HepG2 (cell line): ENCODE results near the gene RB1. TPM values are rescaled to one million over a fixed set of nuclear protein-coding genes. Genes with fewer than 3 reads are reported as not detected.

Source experiments
- EHMT2 ChIP-seq: fragments of 200-600 bp; sonication (generic); IDR thresholded peaks from 2 replicates; pipeline ENCODE4 v1.7.0; 2017; ENCODE audit warnings: antibody characterized with exemption, low read depth, low read length, borderline replicate concordance
- KDM2A ChIP-seq: sonication (generic); formaldehyde crosslinking; IDR thresholded peaks from 2 replicates; pipeline ENCODE4 v1.4.0; 2020; ENCODE audit warnings: low read depth, missing genetic modification reagents, borderline replicate concordance
- MED1 ChIP-seq: sonication (generic); formaldehyde crosslinking; IDR thresholded peaks from 2 replicates; pipeline ENCODE4 v1.4.0; 2020; ENCODE audit warnings: missing genetic modification reagents
- REPIN1 ChIP-seq: sonication (generic); formaldehyde crosslinking; IDR thresholded peaks from 2 replicates; pipeline ENCODE4 v1.8.0; 2022; ENCODE audit warnings: missing genetic modification reagents, low read depth, mild to moderate bottlenecking, borderline replicate concordance
- SALL1 ChIP-seq: sonication (generic); formaldehyde crosslinking; IDR thresholded peaks from 2 replicates; pipeline ENCODE4 v1.8.0; 2022; ENCODE audit warnings: mild to moderate bottlenecking, missing genetic modification reagents
- SRSF9 ChIP-seq: fragments of 200-400 bp; formaldehyde crosslinking; IDR thresholded peaks from 2 replicates; pipeline ENCODE4 v1.6.1; 2018; ENCODE audit warnings: borderline replicate concordance, mild to moderate bottlenecking, low read depth, low read length; ENCODE audit not compliant: insufficient read depth, poor library complexity, severe bottlenecking
- ZNF136 ChIP-seq: sonication (generic); formaldehyde crosslinking; IDR thresholded peaks from 2 replicates; pipeline ENCODE4 v1.8.1; 2022; ENCODE audit warnings: low read depth, mild to moderate bottlenecking, moderate library complexity, missing genetic modification reagents
- ZNF251 ChIP-seq: sonication (generic); formaldehyde crosslinking; IDR thresholded peaks from 2 replicates; pipeline ENCODE4 v1.9.0; 2021; ENCODE audit warnings: mild to moderate bottlenecking, missing genetic modification reagents
- ZNF644 ChIP-seq: IDR thresholded peaks from 2 replicates; pipeline ENCODE4 v1.6.1; 2016; ENCODE audit warnings: low read depth
- ZNF850 ChIP-seq: sonication (generic); formaldehyde crosslinking; conservative IDR thresholded peaks from 2 replicates; pipeline ENCODE4 v1.9.0; 2021; ENCODE audit warnings: mild to moderate bottlenecking, missing genetic modification reagents
- polyA plus RNA-seq, 8 experiments: library from polyadenylated mRNA; depleted of rRNA in 3 of 8; stranded (reverse) in 7 of 8; unstranded in 1 of 8; fragments of >200 nt; fragmentation: Illumina TruSeq in 4 of 8; extraction: Trizol in 4 of 8; gene quantifications; 2 replicates each; pipeline versions ENCODE4 v1.2.1 to v1.2.3, GENCODE V29; 2011 to 2016; ENCODE audit warnings: low read depth in 4 of 8, missing spikeins in 1 of 8, mixed read lengths in 1 of 8; ENCODE audit not compliant: insufficient read depth in 1 of 8
- total RNA-seq, 5 experiments: library from RNA; depleted of rRNA; stranded (reverse); fragments of >200 nt; fragmentation: Illumina TruSeq; extraction: Trizol; gene quantifications; 2 replicates each; pipeline ENCODE4 v1.2.3, GENCODE V29; 2016; ENCODE audit warnings: low read depth in 1 of 5
- TF ChIP-seq, protein P1 (sequence below): IDR thresholded peaks from 2 replicates; pipeline ENCODE4 v1.4.0; 2020; ENCODE audit warnings: mild to moderate bottlenecking, missing genetic modification reagents
- TF ChIP-seq, protein P2 (sequence below): sonication (generic); formaldehyde crosslinking; IDR thresholded peaks from 2 replicates; pipeline ENCODE4 v1.4.0; 2020; ENCODE audit warnings: missing genetic modification reagents
- TF ChIP-seq, protein P3 (sequence below): sonication (generic); formaldehyde crosslinking; IDR thresholded peaks from 2 replicates; pipeline ENCODE4 v1.5.1; 2020; ENCODE audit warnings: mild to moderate bottlenecking, missing genetic modification reagents, borderline replicate concordance
- TF ChIP-seq, protein P4 (sequence below): sonication (generic); formaldehyde crosslinking; IDR thresholded peaks from 2 replicates; pipeline ENCODE4 v1.9.0; 2021; ENCODE audit warnings: missing genetic modification reagents, mild to moderate bottlenecking, borderline replicate concordance
- TF ChIP-seq, protein P5 (sequence below): sonication (generic); formaldehyde crosslinking; conservative IDR thresholded peaks from 2 replicates; pipeline ENCODE4 v1.8.1; 2023; ENCODE audit warnings: missing genetic modification reagents

Gene RB1
- total and polyA plus RNA-seq, 2 of the 13 experiments (the other 11 are each of a cell fraction or from before 2014, with no cell fraction given), result 15.6 to 23.7 TPM

DNA sequence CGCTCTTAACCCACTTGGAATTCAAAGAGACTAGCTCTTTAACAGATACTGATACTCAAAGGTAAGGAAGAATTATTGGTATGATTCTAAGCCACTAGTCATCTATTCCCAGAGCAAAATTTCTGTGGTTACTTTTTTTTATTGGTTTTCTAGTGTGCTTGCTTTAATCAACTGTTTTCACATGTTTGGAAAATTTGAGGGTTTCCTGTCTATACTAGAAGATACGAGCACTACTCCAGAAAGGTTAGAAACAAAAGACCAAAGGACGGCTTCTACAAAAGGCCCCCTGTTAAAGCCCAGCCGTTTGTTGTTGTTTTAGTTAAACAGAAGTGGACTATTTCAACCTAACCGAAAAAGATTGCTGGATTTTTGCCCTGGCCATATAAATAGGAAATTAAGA lies 127.9 kb downstream of the RB1 start (continued):
- TF ChIP-seq, protein P1, sequence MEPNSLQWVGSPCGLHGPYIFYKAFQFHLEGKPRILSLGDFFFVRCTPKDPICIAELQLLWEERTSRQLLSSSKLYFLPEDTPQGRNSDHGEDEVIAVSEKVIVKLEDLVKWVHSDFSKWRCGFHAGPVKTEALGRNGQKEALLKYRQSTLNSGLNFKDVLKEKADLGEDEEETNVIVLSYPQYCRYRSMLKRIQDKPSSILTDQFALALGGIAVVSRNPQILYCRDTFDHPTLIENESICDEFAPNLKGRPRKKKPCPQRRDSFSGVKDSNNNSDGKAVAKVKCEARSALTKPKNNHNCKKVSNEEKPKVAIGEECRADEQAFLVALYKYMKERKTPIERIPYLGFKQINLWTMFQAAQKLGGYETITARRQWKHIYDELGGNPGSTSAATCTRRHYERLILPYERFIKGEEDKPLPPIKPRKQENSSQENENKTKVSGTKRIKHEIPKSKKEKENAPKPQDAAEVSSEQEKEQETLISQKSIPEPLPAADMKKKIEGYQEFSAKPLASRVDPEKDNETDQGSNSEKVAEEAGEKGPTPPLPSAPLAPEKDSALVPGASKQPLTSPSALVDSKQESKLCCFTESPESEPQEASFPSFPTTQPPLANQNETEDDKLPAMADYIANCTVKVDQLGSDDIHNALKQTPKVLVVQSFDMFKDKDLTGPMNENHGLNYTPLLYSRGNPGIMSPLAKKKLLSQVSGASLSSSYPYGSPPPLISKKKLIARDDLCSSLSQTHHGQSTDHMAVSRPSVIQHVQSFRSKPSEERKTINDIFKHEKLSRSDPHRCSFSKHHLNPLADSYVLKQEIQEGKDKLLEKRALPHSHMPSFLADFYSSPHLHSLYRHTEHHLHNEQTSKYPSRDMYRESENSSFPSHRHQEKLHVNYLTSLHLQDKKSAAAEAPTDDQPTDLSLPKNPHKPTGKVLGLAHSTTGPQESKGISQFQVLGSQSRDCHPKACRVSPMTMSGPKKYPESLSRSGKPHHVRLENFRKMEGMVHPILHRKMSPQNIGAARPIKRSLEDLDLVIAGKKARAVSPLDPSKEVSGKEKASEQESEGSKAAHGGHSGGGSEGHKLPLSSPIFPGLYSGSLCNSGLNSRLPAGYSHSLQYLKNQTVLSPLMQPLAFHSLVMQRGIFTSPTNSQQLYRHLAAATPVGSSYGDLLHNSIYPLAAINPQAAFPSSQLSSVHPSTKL, result 0 out of 2 replicates have a peak, but pooled peaks have one; percentile 22
- TF ChIP-seq REPIN1 (CRISPR knock-in tag) (no peak), ZNF136 (no peak), ZNF850 (CRISPR knock-in tag) (no peak), EHMT2 (no peak), SALL1 (no peak), KDM2A (CRISPR knock-in tag) (no peak), MED1 (peak; percentile 18; the same call in 1 of the 2 replicates), ZNF251 (CRISPR knock-in tag) (no peak), ZNF644 (CRISPR knock-in tag) (no peak), SRSF9 (no peak)
- TF ChIP-seq, protein P2, sequence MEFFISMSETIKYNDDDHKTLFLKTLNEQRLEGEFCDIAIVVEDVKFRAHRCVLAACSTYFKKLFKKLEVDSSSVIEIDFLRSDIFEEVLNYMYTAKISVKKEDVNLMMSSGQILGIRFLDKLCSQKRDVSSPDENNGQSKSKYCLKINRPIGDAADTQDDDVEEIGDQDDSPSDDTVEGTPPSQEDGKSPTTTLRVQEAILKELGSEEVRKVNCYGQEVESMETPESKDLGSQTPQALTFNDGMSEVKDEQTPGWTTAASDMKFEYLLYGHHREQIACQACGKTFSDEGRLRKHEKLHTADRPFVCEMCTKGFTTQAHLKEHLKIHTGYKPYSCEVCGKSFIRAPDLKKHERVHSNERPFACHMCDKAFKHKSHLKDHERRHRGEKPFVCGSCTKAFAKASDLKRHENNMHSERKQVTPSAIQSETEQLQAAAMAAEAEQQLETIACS (CRISPR knock-in tag), result no peak
- TF ChIP-seq, protein P3, sequence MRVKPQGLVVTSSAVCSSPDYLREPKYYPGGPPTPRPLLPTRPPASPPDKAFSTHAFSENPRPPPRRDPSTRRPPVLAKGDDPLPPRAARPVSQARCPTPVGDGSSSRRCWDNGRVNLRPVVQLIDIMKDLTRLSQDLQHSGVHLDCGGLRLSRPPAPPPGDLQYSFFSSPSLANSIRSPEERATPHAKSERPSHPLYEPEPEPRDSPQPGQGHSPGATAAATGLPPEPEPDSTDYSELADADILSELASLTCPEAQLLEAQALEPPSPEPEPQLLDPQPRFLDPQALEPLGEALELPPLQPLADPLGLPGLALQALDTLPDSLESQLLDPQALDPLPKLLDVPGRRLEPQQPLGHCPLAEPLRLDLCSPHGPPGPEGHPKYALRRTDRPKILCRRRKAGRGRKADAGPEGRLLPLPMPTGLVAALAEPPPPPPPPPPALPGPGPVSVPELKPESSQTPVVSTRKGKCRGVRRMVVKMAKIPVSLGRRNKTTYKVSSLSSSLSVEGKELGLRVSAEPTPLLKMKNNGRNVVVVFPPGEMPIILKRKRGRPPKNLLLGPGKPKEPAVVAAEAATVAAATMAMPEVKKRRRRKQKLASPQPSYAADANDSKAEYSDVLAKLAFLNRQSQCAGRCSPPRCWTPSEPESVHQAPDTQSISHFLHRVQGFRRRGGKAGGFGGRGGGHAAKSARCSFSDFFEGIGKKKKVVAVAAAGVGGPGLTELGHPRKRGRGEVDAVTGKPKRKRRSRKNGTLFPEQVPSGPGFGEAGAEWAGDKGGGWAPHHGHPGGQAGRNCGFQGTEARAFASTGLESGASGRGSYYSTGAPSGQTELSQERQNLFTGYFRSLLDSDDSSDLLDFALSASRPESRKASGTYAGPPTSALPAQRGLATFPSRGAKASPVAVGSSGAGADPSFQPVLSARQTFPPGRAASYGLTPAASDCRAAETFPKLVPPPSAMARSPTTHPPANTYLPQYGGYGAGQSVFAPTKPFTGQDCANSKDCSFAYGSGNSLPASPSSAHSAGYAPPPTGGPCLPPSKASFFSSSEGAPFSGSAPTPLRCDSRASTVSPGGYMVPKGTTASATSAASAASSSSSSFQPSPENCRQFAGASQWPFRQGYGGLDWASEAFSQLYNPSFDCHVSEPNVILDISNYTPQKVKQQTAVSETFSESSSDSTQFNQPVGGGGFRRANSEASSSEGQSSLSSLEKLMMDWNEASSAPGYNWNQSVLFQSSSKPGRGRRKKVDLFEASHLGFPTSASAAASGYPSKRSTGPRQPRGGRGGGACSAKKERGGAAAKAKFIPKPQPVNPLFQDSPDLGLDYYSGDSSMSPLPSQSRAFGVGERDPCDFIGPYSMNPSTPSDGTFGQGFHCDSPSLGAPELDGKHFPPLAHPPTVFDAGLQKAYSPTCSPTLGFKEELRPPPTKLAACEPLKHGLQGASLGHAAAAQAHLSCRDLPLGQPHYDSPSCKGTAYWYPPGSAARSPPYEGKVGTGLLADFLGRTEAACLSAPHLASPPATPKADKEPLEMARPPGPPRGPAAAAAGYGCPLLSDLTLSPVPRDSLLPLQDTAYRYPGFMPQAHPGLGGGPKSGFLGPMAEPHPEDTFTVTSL, result peak; percentile 75; the same call in 1 of the 2 replicates
- TF ChIP-seq, protein P4, sequence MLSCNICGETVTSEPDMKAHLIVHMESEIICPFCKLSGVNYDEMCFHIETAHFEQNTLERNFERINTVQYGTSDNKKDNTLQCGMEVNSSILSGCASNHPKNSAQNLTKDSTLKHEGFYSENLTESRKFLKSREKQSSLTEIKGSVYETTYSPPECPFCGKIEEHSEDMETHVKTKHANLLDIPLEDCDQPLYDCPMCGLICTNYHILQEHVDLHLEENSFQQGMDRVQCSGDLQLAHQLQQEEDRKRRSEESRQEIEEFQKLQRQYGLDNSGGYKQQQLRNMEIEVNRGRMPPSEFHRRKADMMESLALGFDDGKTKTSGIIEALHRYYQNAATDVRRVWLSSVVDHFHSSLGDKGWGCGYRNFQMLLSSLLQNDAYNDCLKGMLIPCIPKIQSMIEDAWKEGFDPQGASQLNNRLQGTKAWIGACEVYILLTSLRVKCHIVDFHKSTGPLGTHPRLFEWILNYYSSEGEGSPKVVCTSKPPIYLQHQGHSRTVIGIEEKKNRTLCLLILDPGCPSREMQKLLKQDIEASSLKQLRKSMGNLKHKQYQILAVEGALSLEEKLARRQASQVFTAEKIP (CRISPR knock-in tag), result no peak
- TF ChIP-seq, protein P5, sequence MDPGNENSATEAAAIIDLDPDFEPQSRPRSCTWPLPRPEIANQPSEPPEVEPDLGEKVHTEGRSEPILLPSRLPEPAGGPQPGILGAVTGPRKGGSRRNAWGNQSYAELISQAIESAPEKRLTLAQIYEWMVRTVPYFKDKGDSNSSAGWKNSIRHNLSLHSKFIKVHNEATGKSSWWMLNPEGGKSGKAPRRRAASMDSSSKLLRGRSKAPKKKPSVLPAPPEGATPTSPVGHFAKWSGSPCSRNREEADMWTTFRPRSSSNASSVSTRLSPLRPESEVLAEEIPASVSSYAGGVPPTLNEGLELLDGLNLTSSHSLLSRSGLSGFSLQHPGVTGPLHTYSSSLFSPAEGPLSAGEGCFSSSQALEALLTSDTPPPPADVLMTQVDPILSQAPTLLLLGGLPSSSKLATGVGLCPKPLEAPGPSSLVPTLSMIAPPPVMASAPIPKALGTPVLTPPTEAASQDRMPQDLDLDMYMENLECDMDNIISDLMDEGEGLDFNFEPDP, result no peak
- TF ChIP-seq, all 625 proteins: peak for 14
